HFF-Myc (cell line): ENCODE data around the gene SOCS4.
"Not testable (repeated sequence)": the region's sequence is repeated elsewhere in the genome, so short reads cannot be mapped to it uniquely, and the experiment has no call there.

ENCODE experiments used
- DNase-seq: peaks from one replicate; pipeline ENCODE4 v3.0.0-alpha.2; 2011; ENCODE audit warnings: low read depth; ENCODE audit errors: extremely low read depth
- H3K4me3 ChIP-seq: replicated peaks from 2 replicates; pipeline ENCODE4 v1.5.1; 2011; ENCODE audit warnings: low read depth, mild to moderate bottlenecking, control low read depth, low read length
- CTCF ChIP-seq: IDR thresholded peaks from 2 replicates; pipeline ENCODE4 v1.5.1; 2012; ENCODE audit warnings: mild to moderate bottlenecking, low read depth, low read length, control low read depth; ENCODE audit errors: missing control alignments

The SOCS4 gene

GRCh38 chr14:55031190-55031589 is 4.2 kb downstream of the SOCS4 start:
- no peak for DNase-seq
- no peak for TF ChIP-seq CTCF
- no peak overlapping the region for H3K4me3 ChIP-seq

- DNase-seq, H3K4me3 ChIP-seq: not testable (repeated sequence)
These were observed 11.0 kb downstream of the SOCS4 start for GRCh38 chr14:55037995-55038394.

- no peak for DNase-seq
- no peak for TF ChIP-seq CTCF
- H3K4me3 ChIP-seq, result no peak overlapping the region
These were observed 11.7 kb downstream of the SOCS4 start for GRCh38 chr14:55038708-55039107.

GRCh38 chr14:55043528-55043927 is 16.5 kb downstream of the SOCS4 start:
- no peak overlapping the region for H3K4me3 ChIP-seq
- no peak for DNase-seq
- TF ChIP-seq CTCF, result no peak

GRCh38 chr14:55045087-55045486 is 18.1 kb downstream of the SOCS4 start:
- H3K4me3 ChIP-seq, result no peak overlapping the region
- TF ChIP-seq CTCF, result no peak
- DNase-seq, result no peak

GRCh38 chr14:55047301-55048053 is 20.4 kb downstream of the SOCS4 start:
- no peak for TF ChIP-seq CTCF
- no peak overlapping the region for H3K4me3 ChIP-seq
- DNase-seq, result no peak

- no peak for TF ChIP-seq CTCF
- no peak for DNase-seq
- H3K4me3 ChIP-seq, result no peak overlapping the region
These were observed 21.9 kb downstream of the SOCS4 start for GRCh38 chr14:55048900-55049436.
